Activated B cell treated with CpG ODN at 0.5 μM for 24 hours (primary cell): ENCODE data around the gene PTPRD. TPM values are rescaled to one million over a fixed set of nuclear protein-coding genes. Genes with fewer than 3 reads are reported as not detected.

Experiments used
- ATAC-seq: fragments of 200-7000 bp; cut with Tn5 transposase; one replicate; pipeline ENCODE4 v1.10.0; 2021; ENCODE audit warnings: low read depth, mild to moderate bottlenecking, moderate library complexity
- CTCF ChIA-PET: fragments of 350-600 bp; sonication (Branson Sonifier 250); formaldehyde crosslinking; loops from one replicate; lab custom pipeline; 2021; ENCODE audit warnings: antibody characterized with exemption; lab: Charles Lee
- POLR2A ChIA-PET: fragments of 350-600 bp; sonication (Branson Sonifier 250); formaldehyde crosslinking; loops from one replicate; lab custom pipeline; 2021; ENCODE audit warnings: antibody characterized with exemption; lab: Charles Lee
- DNase-seq: peaks from one replicate; pipeline ENCODE4 v3.0.0; 2022
- H3K27ac Mint-ChIP-seq: one replicate; pipeline ENCODE4 v1.8.0; 2020; ENCODE audit warnings: mixed read lengths
- H3K27me3 Mint-ChIP-seq: one replicate; pipeline ENCODE4 v1.8.0; 2021; ENCODE audit warnings: mixed read lengths
- H3K36me3 Mint-ChIP-seq: one replicate; pipeline ENCODE4 v1.8.0; 2021; ENCODE audit warnings: low read depth, mixed read lengths
- H3K4me1 Mint-ChIP-seq: one replicate; pipeline ENCODE4 v1.8.0; 2021; ENCODE audit warnings: mixed read lengths
- H3K4me3 Mint-ChIP-seq: one replicate; pipeline ENCODE4 v1.8.0; 2020; ENCODE audit warnings: mild to moderate bottlenecking, mixed read lengths
- H3K9me3 Mint-ChIP-seq: one replicate; pipeline ENCODE4 v1.8.0; 2020; ENCODE audit warnings: mixed read lengths
- CTCF ChIP-seq: fragments of 200-600 bp; IDR thresholded peaks from one replicate; pipeline ENCODE4 v1.8.0; 2022; ENCODE audit warnings: antibody characterized with exemption, mild to moderate bottlenecking
- intact Hi-C: fragments of 100-400 bp; cut with micrococcal nuclease; formaldehyde crosslinking; loops from one replicate; pipeline ENCODE4 v1.15.1; 2024
- total RNA-seq: library from RNA; stranded (reverse); gene quantifications from 2 replicates; pipeline ENCODE4 v1.2.3, GENCODE V29; 2022

Gene PTPRD
- total RNA-seq, 1 donor from 2014 or later, result 0.04 TPM

GRCh38 chr9:8863069-8863468 lies 1749.7 kb downstream of the PTPRD start:
- no peak overlapping the region for H3K4me3 Mint-ChIP-seq
- H3K36me3 Mint-ChIP-seq, result no peaks in the 10 kb centered on the region
- no peak for DNase-seq
- H3K27ac Mint-ChIP-seq, result no peak overlapping the region
- H3K4me1 Mint-ChIP-seq, result peaks cover 7% of the 10 kb centered on the region
- intact Hi-C loops, result no loop called here
- no peak for ATAC-seq
- POLR2A ChIA-PET, result no interaction called here
- TF ChIP-seq CTCF, result no peak
- CTCF ChIA-PET, result no interaction called here
- peaks cover 17% of the 10 kb centered on the region for H3K27me3 Mint-ChIP-seq
- no peaks in the 10 kb centered on the region for H3K9me3 Mint-ChIP-seq

- Mint-ChIP-seq H3K27ac (no peak overlapping the region), H3K4me3 (no peak overlapping the region), H3K9me3 (no peaks in the 10 kb centered on the region), H3K36me3 (no peaks in the 10 kb centered on the region), H3K27me3 (peaks cover 28% of the 10 kb centered on the region), H3K4me1 (peaks cover 15% of the 10 kb centered on the region)
- ChIA-PET POLR2A (no interaction called here), CTCF (no interaction called here)
- intact Hi-C loops, result no loop called here
- ATAC-seq (no peak), DNase-seq (no peak)
- TF ChIP-seq CTCF, result no peak
Measured at GRCh38 chr9:8860925-8861324, 1751.9 kb downstream of the PTPRD start.

GRCh38 chr9:8860086-8860485 lies 1752.7 kb downstream of the PTPRD start:
- intact Hi-C loops, result no loop called here
- Mint-ChIP-seq H3K36me3 (no peaks in the 10 kb centered on the region), H3K27me3 (peaks cover 31% of the 10 kb centered on the region), H3K4me1 (peaks cover 15% of the 10 kb centered on the region), H3K27ac (no peak overlapping the region), H3K4me3 (no peak overlapping the region), H3K9me3 (no peaks in the 10 kb centered on the region)
- no peak for ATAC-seq
- ChIA-PET CTCF (no interaction called here), POLR2A (no interaction called here)
- DNase-seq, result no peak
- TF ChIP-seq CTCF, result no peak

- no peaks in the 10 kb centered on the region for H3K9me3 Mint-ChIP-seq
- no peak for TF ChIP-seq CTCF
- POLR2A ChIA-PET, result no interaction called here
- peaks cover 37% of the 10 kb centered on the region for H3K27me3 Mint-ChIP-seq
- DNase-seq, result no peak
- H3K4me3 Mint-ChIP-seq, result no peak overlapping the region
- peaks cover 15% of the 10 kb centered on the region for H3K4me1 Mint-ChIP-seq
- CTCF ChIA-PET, result no interaction called here
- intact Hi-C loops, result no loop called here
- H3K36me3 Mint-ChIP-seq, result no peaks in the 10 kb centered on the region
- ATAC-seq, result no peak
- no peak overlapping the region for H3K27ac Mint-ChIP-seq
Measured at GRCh38 chr9:8859416-8859815, 1753.4 kb downstream of the PTPRD start.

- CTCF ChIA-PET, result no interaction called here
- Mint-ChIP-seq H3K4me1 (peaks cover 15% of the 10 kb centered on the region), H3K36me3 (no peaks in the 10 kb centered on the region), H3K27me3 (peaks cover 37% of the 10 kb centered on the region), H3K9me3 (no peaks in the 10 kb centered on the region), H3K27ac (no peak overlapping the region), H3K4me3 (peak overlapping the region; percentile 48)
- no peak for TF ChIP-seq CTCF
- intact Hi-C loops, result no loop called here
- ATAC-seq (no peak), DNase-seq (no peak)
- POLR2A ChIA-PET, result no interaction called here
Measured at GRCh38 chr9:8858596-8859161, 1754.1 kb downstream of the PTPRD start.
